Fibroblast of upper back skin (primary cell): ENCODE results near the gene TMEM208.
A peak's percentile ranks its signal among the peaks of the same experiment; 100 is the strongest.

Experiments used
- DNase-seq: peaks from one replicate; pipeline ENCODE4 v3.0.0-alpha.2; 2013

The TMEM208 gene

GRCh38 chr16:67191995-67192681, 34.8 kb upstream of the TMEM208 start, which contains the start of gene E2F4:
E2F4 (plus strand) TSS chr16:67192155; CDS start chr16:67192228, 73 bp downstream.
- peak; percentile 88 for DNase-seq

DNA sequence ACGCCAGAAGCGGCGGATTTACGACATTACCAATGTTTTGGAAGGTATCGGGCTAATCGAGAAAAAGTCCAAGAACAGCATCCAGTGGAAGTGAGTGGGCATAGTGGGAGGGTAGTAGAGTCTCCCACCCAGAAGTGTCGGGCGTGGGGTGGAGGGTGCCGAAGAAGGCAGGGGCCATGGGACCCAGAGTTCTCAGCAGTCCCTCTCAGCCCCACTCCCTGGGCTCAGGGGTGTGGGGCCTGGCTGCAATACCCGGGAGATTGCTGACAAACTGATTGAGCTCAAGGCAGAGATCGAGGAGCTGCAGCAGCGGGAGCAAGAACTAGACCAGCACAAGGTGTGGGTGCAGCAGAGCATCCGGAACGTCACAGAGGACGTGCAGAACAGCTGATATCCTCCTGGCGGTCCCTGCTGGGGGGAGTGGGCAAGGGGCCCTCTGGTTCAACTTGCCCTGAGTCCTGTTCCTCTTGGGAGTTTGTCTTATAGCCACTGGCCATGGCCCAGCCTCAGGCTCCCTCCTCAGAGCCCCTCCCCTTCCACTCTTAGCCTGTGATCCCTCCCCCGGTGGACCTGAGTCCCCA, 34.1 kb upstream of the TMEM208 start:
- no peak for DNase-seq

GRCh38 chr16:67193536-67193935, 33.4 kb upstream of the TMEM208 start:
- DNase-seq: no peak

GRCh38 chr16:67194260-67194659, 32.7 kb upstream of the TMEM208 start:
- no peak for DNase-seq

GRCh38 chr16:67195676-67196075, 31.3 kb upstream of the TMEM208 start:
- no peak for DNase-seq

GRCh38 chr16:67196881-67197280, 30.0 kb upstream of the TMEM208 start:
- no peak for DNase-seq

DNA sequence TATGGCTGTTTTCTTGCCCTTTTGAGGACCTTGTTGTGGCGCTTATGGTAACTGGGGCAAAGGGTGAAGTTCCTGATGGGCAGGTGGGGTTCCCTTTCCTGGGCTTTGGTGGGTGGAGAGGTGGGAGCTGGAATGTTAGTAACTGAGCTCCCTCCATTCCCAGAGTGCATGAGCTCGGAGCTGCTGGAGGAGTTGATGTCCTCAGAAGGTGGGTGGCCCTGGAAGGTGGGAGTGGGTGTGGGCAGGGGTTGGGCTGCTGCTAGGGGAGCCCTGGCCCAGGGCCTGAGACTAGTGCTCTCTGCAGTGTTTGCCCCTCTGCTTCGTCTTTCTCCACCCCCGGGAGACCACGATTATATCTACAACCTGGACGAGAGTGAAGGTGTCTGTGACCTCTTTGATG, 29.2 kb upstream of the TMEM208 start:
- no peak for DNase-seq

GRCh38 chr16:67198238-67198734, 28.6 kb upstream of the TMEM208 start:
- DNase-seq: no peak

DNA sequence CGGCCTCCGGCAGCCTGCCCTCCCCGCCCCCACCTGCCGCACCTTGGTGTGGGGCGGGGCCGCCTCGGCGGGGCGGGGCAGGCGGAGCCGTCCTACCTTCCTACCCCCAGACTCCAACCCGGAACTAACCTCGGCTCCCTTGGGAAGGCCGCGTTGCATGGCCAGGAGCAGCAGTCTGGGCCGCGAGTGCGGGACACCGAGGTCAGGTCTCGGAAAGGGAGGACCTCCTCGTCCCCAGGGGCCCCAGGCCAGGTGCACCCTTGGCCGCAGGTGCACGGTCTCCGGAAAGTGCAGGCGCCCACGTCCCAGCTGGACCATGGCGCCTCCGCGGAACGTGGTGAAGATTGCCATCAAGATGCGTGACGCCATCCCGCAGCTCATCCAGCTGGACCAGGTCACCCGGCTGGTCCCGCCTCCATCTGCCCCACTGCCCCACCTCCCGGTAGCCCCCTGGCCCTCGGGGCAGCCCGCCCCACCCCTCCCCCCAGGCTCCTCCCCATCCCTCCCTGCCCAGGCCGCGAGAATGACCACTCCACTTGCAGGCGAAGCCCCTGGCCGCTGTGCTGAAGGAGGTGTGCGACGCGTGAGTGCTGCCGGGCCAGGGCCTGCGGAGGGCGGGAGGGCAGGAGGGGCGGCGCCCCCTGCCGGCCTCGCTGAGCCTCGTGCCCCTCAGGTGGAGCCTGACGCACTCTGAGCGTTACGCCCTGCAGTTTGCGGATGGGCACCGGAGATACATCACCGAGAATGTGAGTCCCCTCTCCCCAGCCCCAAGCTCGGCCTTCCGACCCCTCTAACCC, 27.7 kb upstream of the TMEM208 start, which contains the start of gene ELMO3:
ELMO3 (plus strand) TSS at position 121 of the 797 bp plus-strand sequence; CDS start at position 317, 196 bp downstream.
- no peak for DNase-seq

DNA sequence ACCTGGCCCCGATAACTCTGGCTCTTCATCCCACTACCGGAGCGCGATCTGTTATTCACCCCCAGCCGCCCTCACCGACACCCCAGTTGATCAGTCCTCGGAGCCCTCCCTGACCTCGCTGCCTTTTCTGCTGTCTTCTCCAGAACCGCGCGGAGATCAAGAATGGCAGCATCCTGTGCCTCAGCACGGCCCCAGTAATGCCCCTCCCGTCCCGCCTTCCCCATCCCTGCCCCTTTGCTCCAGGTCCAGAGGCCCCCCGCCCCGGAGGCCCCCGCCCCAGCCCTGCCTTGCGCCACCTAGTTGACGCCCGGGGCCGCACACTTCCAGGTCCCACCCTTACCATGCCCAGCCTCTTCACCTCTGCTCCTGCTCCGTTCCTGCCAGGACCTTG, 27.1 kb upstream of the TMEM208 start:
- DNase-seq: no peak

DNA sequence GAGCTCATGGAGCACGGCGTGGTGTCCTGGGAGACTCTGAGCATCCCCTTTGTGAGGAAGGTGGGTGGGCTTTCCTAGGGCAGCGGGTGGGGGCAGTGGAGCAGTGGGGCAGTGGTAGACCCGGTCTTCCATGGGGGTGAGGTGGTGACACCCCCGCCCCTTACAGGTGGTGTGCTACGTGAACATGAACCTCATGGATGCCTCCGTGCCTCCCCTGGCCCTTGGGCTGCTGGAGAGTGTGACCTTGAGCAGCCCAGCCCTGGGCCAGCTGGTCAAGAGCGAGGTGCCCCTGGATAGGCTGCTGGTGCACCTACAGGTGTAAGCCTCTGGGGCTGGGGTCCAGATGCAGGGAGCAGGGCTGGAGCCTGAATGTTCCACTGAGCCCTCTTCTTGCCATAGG, 26.4 kb upstream of the TMEM208 start:
- no peak for DNase-seq

GRCh38 chr16:67201411-67202345, 25.3 kb upstream of the TMEM208 start:
- DNase-seq: no peak

DNA sequence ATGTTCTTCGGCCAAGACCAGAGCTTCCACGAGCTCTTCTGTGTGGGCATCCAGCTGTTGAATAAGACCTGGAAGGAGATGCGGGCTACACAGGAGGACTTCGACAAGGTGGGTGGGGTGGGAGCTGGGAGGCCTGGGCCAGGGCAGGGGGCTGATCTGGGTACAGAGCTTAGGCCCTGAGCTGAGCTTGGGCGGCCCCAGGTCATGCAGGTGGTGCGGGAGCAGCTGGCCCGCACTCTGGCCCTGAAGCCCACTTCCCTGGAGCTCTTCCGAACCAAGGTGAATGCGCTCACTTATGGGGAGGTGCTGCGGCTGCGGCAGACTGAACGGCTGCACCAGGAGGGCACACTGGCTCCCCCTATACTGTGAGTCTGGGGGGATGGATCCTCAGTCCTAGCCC, 24.5 kb upstream of the TMEM208 start:
- no peak for DNase-seq

- DNase-seq: no peak
These were observed 23.9 kb upstream of the TMEM208 start for GRCh38 chr16:67202956-67203493.

DNA sequence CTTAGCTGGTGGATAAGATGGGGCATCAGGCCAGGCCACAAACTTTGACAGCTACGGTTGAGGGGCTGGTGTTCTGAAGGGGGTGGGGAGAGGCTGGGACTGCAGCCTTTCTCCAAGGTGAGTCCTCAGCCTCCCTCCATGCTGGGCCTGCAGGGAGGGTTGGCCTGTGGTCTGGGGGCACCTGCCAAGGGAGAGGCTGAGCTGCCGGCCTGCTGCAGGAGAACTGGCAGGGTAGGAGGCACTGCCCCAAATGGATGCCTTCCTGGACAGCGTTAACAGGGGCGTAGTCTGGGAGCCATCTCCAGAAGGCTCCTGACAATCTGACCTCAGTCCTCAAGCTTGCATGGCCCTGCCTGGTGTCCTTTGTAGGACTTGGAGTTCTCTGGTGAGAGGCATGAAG, 22.9 kb upstream of the TMEM208 start:
- no peak for DNase-seq

- DNase-seq: no peak
These were observed 20.6 kb upstream of the TMEM208 start for GRCh38 chr16:67206129-67206837.

- no peak for DNase-seq
These were observed 20.1 kb upstream of the TMEM208 start for GRCh38 chr16:67206838-67207248.

- DNase-seq: peak; percentile 16
These were observed 19.5 kb upstream of the TMEM208 start for GRCh38 chr16:67207249-67208091.

GRCh38 chr16:67208154-67208896, 18.6 kb upstream of the TMEM208 start:
- no peak for DNase-seq

- no peak for DNase-seq
These were observed 17.4 kb upstream of the TMEM208 start for GRCh38 chr16:67209565-67209964.
